Esophagus squamous epithelium (tissue), 4 donors: ENCODE measurements around the gene ZHX3.

Experiments used
- POLR2A ChIP-seq, 4 donors: fragments of 450-650 bp; IDR thresholded peaks; one replicate each; pipeline ENCODE4 v1.6.1; 2017; ENCODE audit warnings: antibody characterized with exemption in 4 of 4, mild to moderate bottlenecking in 4 of 4, moderate library complexity in 3 of 4
- TF ChIP-seq, protein P1 (sequence below), 6 experiments: fragments of 450-650 bp in 4 of 6; fragments of 200-600 bp in 2 of 6; sonication (generic) in 2 of 6; IDR thresholded peaks; one replicate each; pipeline ENCODE4 v1.5.1; 2016 to 2019; ENCODE audit warnings: antibody characterized with exemption in 6 of 6, mild to moderate bottlenecking in 4 of 6, moderate library complexity in 4 of 6

DNA sequence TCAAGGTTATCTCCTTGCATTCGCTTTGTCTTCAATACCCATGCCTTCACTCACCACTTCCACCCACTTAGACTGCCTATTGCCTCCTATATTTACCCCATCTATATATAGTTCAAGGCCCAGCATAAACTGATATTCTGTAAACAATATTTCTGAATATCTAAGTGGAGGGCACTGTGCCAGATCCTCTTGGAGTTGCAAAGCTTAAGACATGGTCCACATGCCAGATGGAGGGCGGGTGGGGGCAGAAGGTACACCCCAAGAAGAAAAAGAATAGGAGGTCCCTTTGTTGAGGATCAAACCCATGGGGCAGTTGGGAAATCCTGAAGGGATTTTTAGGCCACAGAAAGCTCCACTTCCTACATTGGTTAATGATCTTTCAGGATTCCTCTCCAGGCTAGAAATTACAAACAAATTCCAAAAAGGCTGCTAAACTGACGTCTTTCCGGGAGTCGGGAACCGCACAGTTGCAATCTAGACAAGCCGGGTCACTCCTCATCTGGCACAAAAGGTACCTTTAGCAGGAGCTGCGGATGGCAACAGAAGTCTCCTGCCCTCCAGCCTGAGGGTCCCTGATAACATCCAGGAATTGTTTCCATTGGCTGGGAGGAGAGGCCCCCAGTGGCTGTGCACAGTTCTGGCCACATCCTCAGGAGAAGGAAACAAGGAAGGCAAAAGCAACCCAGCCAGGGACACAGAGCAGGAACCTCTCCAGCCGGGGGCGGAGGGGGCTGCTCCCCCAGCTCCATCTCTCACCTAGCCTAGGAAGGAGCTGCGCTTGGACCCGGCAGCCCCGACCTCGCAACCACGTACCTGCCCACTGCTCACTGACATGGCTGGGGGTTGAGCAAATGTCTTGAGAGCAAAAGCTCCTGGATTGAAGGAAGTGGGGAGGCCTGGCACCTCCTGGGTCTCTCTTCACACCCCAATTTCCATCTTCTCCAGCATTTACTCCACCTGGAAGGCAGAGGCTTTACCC is 17.2 kb upstream of the ZHX3 start:
- TF ChIP-seq, protein P1, sequence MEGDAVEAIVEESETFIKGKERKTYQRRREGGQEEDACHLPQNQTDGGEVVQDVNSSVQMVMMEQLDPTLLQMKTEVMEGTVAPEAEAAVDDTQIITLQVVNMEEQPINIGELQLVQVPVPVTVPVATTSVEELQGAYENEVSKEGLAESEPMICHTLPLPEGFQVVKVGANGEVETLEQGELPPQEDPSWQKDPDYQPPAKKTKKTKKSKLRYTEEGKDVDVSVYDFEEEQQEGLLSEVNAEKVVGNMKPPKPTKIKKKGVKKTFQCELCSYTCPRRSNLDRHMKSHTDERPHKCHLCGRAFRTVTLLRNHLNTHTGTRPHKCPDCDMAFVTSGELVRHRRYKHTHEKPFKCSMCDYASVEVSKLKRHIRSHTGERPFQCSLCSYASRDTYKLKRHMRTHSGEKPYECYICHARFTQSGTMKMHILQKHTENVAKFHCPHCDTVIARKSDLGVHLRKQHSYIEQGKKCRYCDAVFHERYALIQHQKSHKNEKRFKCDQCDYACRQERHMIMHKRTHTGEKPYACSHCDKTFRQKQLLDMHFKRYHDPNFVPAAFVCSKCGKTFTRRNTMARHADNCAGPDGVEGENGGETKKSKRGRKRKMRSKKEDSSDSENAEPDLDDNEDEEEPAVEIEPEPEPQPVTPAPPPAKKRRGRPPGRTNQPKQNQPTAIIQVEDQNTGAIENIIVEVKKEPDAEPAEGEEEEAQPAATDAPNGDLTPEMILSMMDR (IDR thresholded peaks at IDR 0.05): no peak
- no peak for TF ChIP-seq POLR2A (IDR thresholded peaks at IDR 0.05)
